H9 (cell line): Measurements from ENCODE around the gene CHAF1B. TPM values are rescaled to one million over a fixed set of nuclear protein-coding genes. Genes with fewer than 3 reads are reported as not detected.

Source experiments
- DNase-seq: peaks from one replicate; pipeline ENCODE4 v3.0.0-alpha.2; 2017
- H2AFZ ChIP-seq: one replicate; pipeline ENCODE4 v1.6.1; 2013; ENCODE audit warnings: mild to moderate bottlenecking, low read length, control low read depth, moderate library complexity
- H2AK5ac ChIP-seq: 2 replicates; pipeline ENCODE4 v1.6.1; 2013; ENCODE audit warnings: low read length, control low read depth, mixed read lengths; ENCODE audit not compliant: insufficient read length
- H2BK120ac ChIP-seq: one replicate; pipeline ENCODE4 v1.6.1; 2013; ENCODE audit warnings: low read depth, mild to moderate bottlenecking, low read length, control low read depth, inconsistent platforms; ENCODE audit not compliant: poor library complexity, severe bottlenecking
- H2BK12ac ChIP-seq: 2 replicates; pipeline ENCODE4 v1.6.1; 2013; ENCODE audit warnings: low read length, control low read depth, mixed read lengths, low read depth; ENCODE audit not compliant: insufficient read length
- H2BK15ac ChIP-seq: 2 replicates; pipeline ENCODE4 v1.6.1; 2013; ENCODE audit warnings: low read depth, low read length, control low read depth
- H2BK20ac ChIP-seq: one replicate; pipeline ENCODE4 v1.6.1; 2013; ENCODE audit warnings: low read depth, mild to moderate bottlenecking, low read length, control low read depth, inconsistent platforms; ENCODE audit not compliant: poor library complexity, severe bottlenecking
- H2BK5ac ChIP-seq: 2 replicates; pipeline ENCODE4 v1.6.1; 2013; ENCODE audit warnings: low read length, control low read depth, mixed read lengths; ENCODE audit not compliant: insufficient read length
- H3K14ac ChIP-seq: 2 replicates; pipeline ENCODE4 v1.6.1; 2013; ENCODE audit warnings: low read length, control low read depth; ENCODE audit not compliant: insufficient read depth
- H3K18ac ChIP-seq: 2 replicates; pipeline ENCODE4 v1.6.1; 2013; ENCODE audit warnings: low read depth, mild to moderate bottlenecking, mixed read lengths, low read length, control low read depth; ENCODE audit not compliant: insufficient read length
- H3K23ac ChIP-seq: 2 replicates; pipeline ENCODE4 v1.6.1; 2013; ENCODE audit warnings: low read length, control low read depth, mixed read lengths, low read depth; ENCODE audit not compliant: insufficient read length
- H3K23me2 ChIP-seq: 2 replicates; pipeline ENCODE4 v1.6.1; 2013; ENCODE audit warnings: low read depth, mild to moderate bottlenecking, mixed read lengths, low read length, control low read depth; ENCODE audit not compliant: insufficient read length, poor library complexity, severe bottlenecking
- H3K27ac ChIP-seq: 2 replicates; pipeline ENCODE4 v1.5.1; 2013; ENCODE audit warnings: low read length, control low read depth, mixed read lengths, low read depth; ENCODE audit not compliant: insufficient read length
- H3K27me3 ChIP-seq: 2 replicates; pipeline ENCODE4 v1.6.1; 2013; ENCODE audit warnings: low read length, control low read depth, inconsistent platforms; ENCODE audit not compliant: insufficient read depth
- H3K4ac ChIP-seq: 2 replicates; pipeline ENCODE4 v1.6.1; 2013; ENCODE audit warnings: low read depth, mild to moderate bottlenecking, control low read depth, inconsistent platforms, low read length, moderate library complexity
- H3K4me1 ChIP-seq: 2 replicates; pipeline ENCODE4 v1.6.1; 2013; ENCODE audit warnings: low read length, control low read depth, inconsistent platforms; ENCODE audit not compliant: insufficient read depth
- H3K4me2 ChIP-seq: 2 replicates; pipeline ENCODE4 v1.6.1; 2013; ENCODE audit warnings: low read length, control low read depth, mixed read lengths; ENCODE audit not compliant: insufficient read length, insufficient read depth
- H3K56ac ChIP-seq: 2 replicates; pipeline ENCODE4 v1.6.1; 2013; ENCODE audit warnings: low read depth, mild to moderate bottlenecking, mixed read lengths, low read length, control low read depth; ENCODE audit not compliant: insufficient read length
- H3K79me1 ChIP-seq: 2 replicates; pipeline ENCODE4 v1.6.1; 2013; ENCODE audit warnings: low read depth, mild to moderate bottlenecking, moderate library complexity, low read length, control low read depth, inconsistent platforms; ENCODE audit not compliant: insufficient read depth, poor library complexity, severe bottlenecking
- H3K79me2 ChIP-seq: 2 replicates; pipeline ENCODE4 v1.6.1; 2013; ENCODE audit warnings: low read length, control low read depth, inconsistent platforms; ENCODE audit not compliant: insufficient read depth
- H3K9ac ChIP-seq: 2 replicates; pipeline ENCODE4 v1.6.1; 2013; ENCODE audit warnings: low read length, control low read depth, mixed read lengths; ENCODE audit not compliant: insufficient read length; ENCODE audit errors: extremely low read depth
- H3K9me3 ChIP-seq: one replicate; pipeline ENCODE4 v1.6.1; 2013; ENCODE audit warnings: low read depth, low read length, inconsistent platforms; ENCODE audit not compliant: control insufficient read depth
- H3T11ph ChIP-seq: one replicate; pipeline ENCODE4 v1.6.1; 2013; ENCODE audit warnings: mild to moderate bottlenecking, low read length, control low read depth, inconsistent platforms
- H4K20me1 ChIP-seq: one replicate; pipeline ENCODE4 v1.6.1; 2013; ENCODE audit not compliant: control insufficient read depth, insufficient read length, insufficient read depth
- H4K5ac ChIP-seq: 2 replicates; pipeline ENCODE4 v1.6.1; 2013; ENCODE audit warnings: low read depth, mild to moderate bottlenecking, mixed read lengths, low read length, control low read depth; ENCODE audit not compliant: insufficient read length
- H4K8ac ChIP-seq: replicated peaks from 2 replicates; pipeline ENCODE4 v1.6.1; 2013; ENCODE audit warnings: low read length, control low read depth, mixed read lengths, low read depth; ENCODE audit not compliant: insufficient read length
- H4K91ac ChIP-seq: 2 replicates; pipeline ENCODE4 v1.6.1; 2013; ENCODE audit warnings: low read depth, mild to moderate bottlenecking, moderate library complexity, mixed read lengths, low read length, control low read depth; ENCODE audit not compliant: insufficient read length
- H3K27ac Mint-ChIP-seq, 3 experiments: 2 replicates in 2 of 3; 3 replicates in 1 of 3; pipeline ENCODE4 v1.8.0; 2020 to 2021; ENCODE audit warnings: mixed read lengths in 3 of 3, mild to moderate bottlenecking in 1 of 3, moderate library complexity in 1 of 3
- H3K27me3 Mint-ChIP-seq: 2 replicates; pipeline ENCODE4 v1.8.0; 2021; ENCODE audit warnings: low read depth, mild to moderate bottlenecking, moderate library complexity, mixed read lengths
- H3K36me3 Mint-ChIP-seq, 3 experiments: 2 replicates in 2 of 3; 3 replicates in 1 of 3; pipeline ENCODE4 v1.8.0; 2020 to 2021; ENCODE audit warnings: low read depth in 3 of 3, mixed read lengths in 3 of 3; ENCODE audit not compliant: insufficient read depth in 1 of 3
- H3K4me1 Mint-ChIP-seq, 2 experiments: 2 replicates each; pipeline ENCODE4 v1.8.0; 2020; ENCODE audit warnings: mixed read lengths in 2 of 2
- H3K4me3 Mint-ChIP-seq, 2 experiments: 2 replicates in 1 of 2; 3 replicates in 1 of 2; pipeline ENCODE4 v1.8.0; 2020 to 2021; ENCODE audit warnings: mild to moderate bottlenecking in 2 of 2, mixed read lengths in 2 of 2, moderate library complexity in 1 of 2
- H3K9me3 Mint-ChIP-seq, 2 experiments: 2 replicates in 1 of 2; 3 replicates in 1 of 2; pipeline ENCODE4 v1.8.0; 2020; ENCODE audit warnings: mild to moderate bottlenecking in 2 of 2, mixed read lengths in 2 of 2, moderate library complexity in 1 of 2
- CTCF ChIP-seq: fragments of 200-600 bp; sonication (generic); conservative IDR thresholded peaks from 3 replicates; pipeline ENCODE4 v1.8.0; 2021; ENCODE audit warnings: antibody characterized with exemption, mild to moderate bottlenecking
- WGBS: extraction: QIAGEN DNeasy Blood & Tissue Kit; methylation state at CpG from one replicate; pipeline ENCODE4 v1.1.7; 2013; ENCODE audit warnings: missing lambda C conversion rate, low lambda C conversion rate, mixed read lengths; ENCODE audit not compliant: insufficient read length; ENCODE audit errors: extremely low coverage; 5-methylcytosine and 5-hydroxymethylcytosine counted together
- total RNA-seq: library from RNA; stranded (reverse); gene quantifications from 2 replicates; pipeline ENCODE4 v1.2.1, GENCODE V29; 2021

The CHAF1B gene
- total RNA-seq, 1 experiment from 2014 or later: 19.3 TPM

DNA sequence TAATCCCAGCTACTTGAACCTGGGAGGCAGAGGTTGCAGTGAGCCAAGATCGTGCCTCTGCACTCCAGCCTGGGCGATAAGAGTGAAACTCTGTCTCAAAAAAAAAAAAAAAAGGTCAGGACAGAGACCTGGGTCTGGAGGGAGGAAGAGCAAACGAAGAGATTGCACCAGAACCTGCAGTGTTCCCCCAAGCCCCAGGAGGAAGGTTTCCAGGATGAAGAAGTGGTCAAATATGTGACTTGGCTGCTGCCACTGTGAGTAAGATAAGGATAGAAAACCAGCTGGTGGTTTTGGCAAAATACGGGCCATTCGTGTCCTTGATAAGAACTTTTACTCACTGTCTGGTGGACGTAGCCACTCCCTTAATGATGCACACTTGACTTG, 52.5 kb downstream of the CHAF1B start:
- H3K79me2 ChIP-seq: no peaks in the 10 kb centered on the region
- no peak overlapping the region for H3K4me2 ChIP-seq
- Mint-ChIP-seq H3K9me3 (no peaks in the 10 kb centered on the region), H3K4me3 (no peak overlapping the region), H3K27me3 (no peaks in the 10 kb centered on the region), H3K27ac (peak overlapping the region in 1 of 3 experiments; percentile 28; a peak in 1 of 7 replicates), H3K36me3 (no peaks in the 10 kb centered on the region), H3K4me1 (peaks cover 9 to 11% of the 10 kb centered on the region in 2 experiments; a peak in 3 of 4 replicates)
- H2AK5ac ChIP-seq: no peak overlapping the region
- H3K4me1 ChIP-seq: no peaks in the 10 kb centered on the region
- no peak overlapping the region for H2AFZ ChIP-seq
- no peak overlapping the region for H3K27ac ChIP-seq
- H3K14ac ChIP-seq: no peak overlapping the region
- H4K5ac ChIP-seq: no peak overlapping the region
- H3K56ac ChIP-seq: no peak overlapping the region
- no peak overlapping the region for H4K8ac ChIP-seq
- no peak overlapping the region for H3K23ac ChIP-seq
- H3K23me2 ChIP-seq: no peaks in the 10 kb centered on the region
- H4K91ac ChIP-seq: no peak overlapping the region
- no CpG with 5 or more reads among the region's 6 CpGs for WGBS
- H2BK120ac ChIP-seq: no peak overlapping the region
- no peaks in the 10 kb centered on the region for H4K20me1 ChIP-seq
- H3K79me1 ChIP-seq: no peaks in the 10 kb centered on the region
- TF ChIP-seq CTCF: no peak
- no peak overlapping the region for H2BK15ac ChIP-seq
- no peaks in the 10 kb centered on the region for H3K9me3 ChIP-seq
- H2BK20ac ChIP-seq: no peak overlapping the region
- H3K9ac ChIP-seq: no peak overlapping the region
- H3K27me3 ChIP-seq: no peaks in the 10 kb centered on the region
- H3K18ac ChIP-seq: no peak overlapping the region
- H3T11ph ChIP-seq: no peak overlapping the region
- H3K4ac ChIP-seq: no peak overlapping the region
- DNase-seq: no peak
- no peak overlapping the region for H2BK12ac ChIP-seq
- no peak overlapping the region for H2BK5ac ChIP-seq
